Measurements from ENCODE around the gene SPOPL.

The SPOPL gene

DNA sequence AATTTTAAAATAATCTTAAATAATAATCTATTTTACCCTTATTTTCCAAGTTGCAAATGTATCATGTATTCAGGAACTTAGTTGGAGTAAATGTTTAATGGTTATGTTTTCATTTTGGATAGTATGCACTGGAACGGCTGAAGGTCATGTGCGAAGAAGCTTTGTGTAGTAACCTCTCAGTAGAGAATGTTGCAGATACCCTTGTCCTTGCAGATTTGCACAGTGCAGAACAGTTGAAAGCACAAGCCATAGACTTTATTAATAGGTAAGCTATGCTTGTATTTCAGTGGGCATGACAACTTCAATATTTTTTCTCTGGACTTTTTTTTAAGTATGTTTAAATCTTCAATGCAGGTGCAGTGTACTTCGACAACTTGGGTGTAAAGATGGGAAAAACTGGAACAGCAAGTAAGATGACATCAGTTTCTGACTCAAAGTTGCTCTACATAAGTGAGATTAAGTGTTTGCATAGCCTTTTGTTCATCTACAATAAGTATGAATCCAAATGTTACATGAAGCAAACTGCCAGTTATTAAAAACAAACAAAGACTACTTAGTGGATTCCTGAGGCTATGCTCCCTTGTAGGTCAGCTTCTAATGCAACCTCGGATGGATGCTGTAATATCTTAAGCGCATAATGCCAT lies 63.1 kb downstream of the SPOPL start:
- TF ChIP-seq, protein P1, sequence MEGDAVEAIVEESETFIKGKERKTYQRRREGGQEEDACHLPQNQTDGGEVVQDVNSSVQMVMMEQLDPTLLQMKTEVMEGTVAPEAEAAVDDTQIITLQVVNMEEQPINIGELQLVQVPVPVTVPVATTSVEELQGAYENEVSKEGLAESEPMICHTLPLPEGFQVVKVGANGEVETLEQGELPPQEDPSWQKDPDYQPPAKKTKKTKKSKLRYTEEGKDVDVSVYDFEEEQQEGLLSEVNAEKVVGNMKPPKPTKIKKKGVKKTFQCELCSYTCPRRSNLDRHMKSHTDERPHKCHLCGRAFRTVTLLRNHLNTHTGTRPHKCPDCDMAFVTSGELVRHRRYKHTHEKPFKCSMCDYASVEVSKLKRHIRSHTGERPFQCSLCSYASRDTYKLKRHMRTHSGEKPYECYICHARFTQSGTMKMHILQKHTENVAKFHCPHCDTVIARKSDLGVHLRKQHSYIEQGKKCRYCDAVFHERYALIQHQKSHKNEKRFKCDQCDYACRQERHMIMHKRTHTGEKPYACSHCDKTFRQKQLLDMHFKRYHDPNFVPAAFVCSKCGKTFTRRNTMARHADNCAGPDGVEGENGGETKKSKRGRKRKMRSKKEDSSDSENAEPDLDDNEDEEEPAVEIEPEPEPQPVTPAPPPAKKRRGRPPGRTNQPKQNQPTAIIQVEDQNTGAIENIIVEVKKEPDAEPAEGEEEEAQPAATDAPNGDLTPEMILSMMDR (IDR thresholded peaks at IDR 0.05; ENCODE audit: low read depth, low read length), result no peak
- no peak overlapping the region for H3K4me3 ChIP-seq (replicated peaks in 1 of 2; ENCODE audit: low read depth in 2 of 2, low read length in 2 of 2)
- no peak for DNase-seq (ENCODE audit: low read depth in 2 of 2)

DNA sequence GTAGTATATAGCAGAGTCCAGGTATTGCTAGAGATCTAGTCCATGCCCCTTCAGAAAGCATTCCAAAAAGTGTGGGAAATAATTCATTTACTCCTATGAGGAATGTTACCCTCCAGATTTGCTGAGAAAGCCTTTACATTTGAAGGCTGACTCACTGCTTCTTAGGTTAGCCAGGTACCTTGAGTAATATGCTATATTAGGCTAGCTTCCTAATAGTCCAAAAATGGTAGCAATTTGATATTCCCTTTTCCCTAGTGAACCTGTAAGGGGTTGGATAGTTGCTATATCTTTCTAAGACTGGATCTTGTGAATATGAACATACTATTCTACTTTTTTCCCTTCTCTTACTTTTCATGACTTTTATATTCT lies 63.6 kb downstream of the SPOPL start:
- TF ChIP-seq, protein P1 (IDR thresholded peaks at IDR 0.05; ENCODE audit: low read depth, low read length), result no peak
- DNase-seq (ENCODE audit: low read depth in 2 of 2), result no peak
- no peak overlapping the region for H3K4me3 ChIP-seq (replicated peaks in 1 of 2; ENCODE audit: low read depth in 2 of 2, low read length in 2 of 2)

DNA sequence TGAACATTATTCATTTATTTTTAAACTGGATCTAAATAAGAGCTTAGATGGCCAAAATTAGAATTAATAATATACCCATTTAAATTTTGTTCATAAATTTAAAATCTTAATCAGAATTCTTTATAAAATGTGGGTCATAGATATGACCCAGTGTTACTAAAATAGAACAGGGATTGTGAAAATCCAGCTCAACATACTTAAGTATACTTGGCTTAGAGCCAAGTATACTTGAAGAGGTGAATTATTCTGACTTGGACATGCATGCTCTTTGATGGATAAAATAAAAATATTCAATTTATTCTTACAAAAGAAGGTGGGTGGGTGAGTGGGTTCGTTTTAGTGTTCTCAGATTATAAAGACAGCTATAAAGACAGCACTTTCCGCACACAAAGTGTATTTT lies 70.7 kb downstream of the SPOPL start:
- TF ChIP-seq, protein P1 (IDR thresholded peaks at IDR 0.05; ENCODE audit: low read depth, low read length), result no peak
- peak; percentile 17 to 22 for DNase-seq (ENCODE audit: low read depth in 2 of 2)
- no peak overlapping the region for H3K4me3 ChIP-seq (replicated peaks in 1 of 2; ENCODE audit: low read depth in 2 of 2, low read length in 2 of 2)

DNA sequence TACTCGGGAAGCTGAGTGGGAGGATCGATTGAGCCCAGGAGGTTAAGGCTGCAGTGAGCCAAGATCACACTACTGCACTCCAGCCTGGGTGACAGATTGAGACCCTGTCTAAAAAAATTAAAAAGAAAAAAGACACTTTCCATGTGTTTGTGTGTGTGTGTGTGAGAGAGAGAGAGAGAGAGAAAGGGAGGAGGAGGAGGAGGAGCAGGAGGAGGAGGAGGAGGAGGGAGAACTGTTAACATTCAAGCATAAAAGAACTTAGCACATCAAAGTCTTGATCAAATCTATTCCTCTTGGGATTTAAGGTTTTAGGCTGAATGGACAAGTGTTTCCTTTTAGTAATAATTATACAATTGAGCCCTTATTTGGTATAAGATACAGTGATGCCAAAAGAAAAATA lies 75.5 kb downstream of the SPOPL start:
- TF ChIP-seq, protein P1 (IDR thresholded peaks at IDR 0.05; ENCODE audit: low read depth, low read length), result no peak
- H3K4me3 ChIP-seq (replicated peaks in 1 of 2; ENCODE audit: low read depth in 2 of 2, low read length in 2 of 2), result no peak overlapping the region
- no peak for DNase-seq (ENCODE audit: low read depth in 2 of 2)

DNA sequence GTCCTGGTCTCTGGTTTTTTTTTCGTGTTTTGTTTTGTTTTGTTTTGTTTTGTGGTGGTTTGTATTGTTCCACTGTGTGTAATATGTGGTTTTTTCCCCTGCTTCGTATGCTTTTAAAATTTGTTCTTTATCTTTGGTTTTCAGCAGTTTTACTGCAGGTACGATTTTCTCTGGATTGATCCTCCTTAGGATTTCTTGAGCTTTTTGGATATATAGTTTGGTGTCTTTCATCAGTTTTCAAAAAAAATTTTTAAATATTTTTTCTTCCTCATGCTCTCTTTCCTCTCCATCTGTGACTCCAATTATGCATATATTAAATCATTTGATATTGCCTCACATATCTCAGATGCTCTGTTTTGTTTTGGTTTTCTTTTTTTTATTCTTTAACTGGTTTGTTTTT lies 78.0 kb downstream of the SPOPL start:
- TF ChIP-seq, protein P1 (IDR thresholded peaks at IDR 0.05; ENCODE audit: low read depth, low read length), result no peak
- H3K4me3 ChIP-seq (replicated peaks in 1 of 2; ENCODE audit: low read depth in 2 of 2, low read length in 2 of 2), result no peak overlapping the region
- no peak for DNase-seq (ENCODE audit: low read depth in 2 of 2)

DNA sequence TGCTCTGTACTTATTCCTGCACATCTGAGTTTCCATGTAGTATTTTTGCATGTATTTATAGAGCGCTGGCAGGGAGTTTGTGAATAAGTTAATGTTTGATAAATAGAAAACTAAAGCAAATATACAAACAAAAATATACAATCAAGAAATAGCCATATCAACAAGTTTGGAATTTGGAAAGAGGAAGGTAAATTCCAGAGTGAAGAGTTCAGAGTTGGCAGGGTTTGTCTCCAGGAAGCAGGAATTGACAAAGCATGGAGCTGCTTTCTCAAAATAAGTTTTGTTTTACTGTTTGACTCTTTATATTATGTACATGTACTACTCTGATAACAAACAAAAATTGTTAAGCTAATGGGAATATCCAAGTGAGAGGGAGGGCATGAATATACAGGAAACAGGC lies 80.3 kb downstream of the SPOPL start:
- TF ChIP-seq, protein P1 (IDR thresholded peaks at IDR 0.05; ENCODE audit: low read depth, low read length), result no peak
- no peak for DNase-seq (ENCODE audit: low read depth in 2 of 2)
- no peak overlapping the region for H3K4me3 ChIP-seq (replicated peaks in 1 of 2; ENCODE audit: low read depth in 2 of 2, low read length in 2 of 2)

DNA sequence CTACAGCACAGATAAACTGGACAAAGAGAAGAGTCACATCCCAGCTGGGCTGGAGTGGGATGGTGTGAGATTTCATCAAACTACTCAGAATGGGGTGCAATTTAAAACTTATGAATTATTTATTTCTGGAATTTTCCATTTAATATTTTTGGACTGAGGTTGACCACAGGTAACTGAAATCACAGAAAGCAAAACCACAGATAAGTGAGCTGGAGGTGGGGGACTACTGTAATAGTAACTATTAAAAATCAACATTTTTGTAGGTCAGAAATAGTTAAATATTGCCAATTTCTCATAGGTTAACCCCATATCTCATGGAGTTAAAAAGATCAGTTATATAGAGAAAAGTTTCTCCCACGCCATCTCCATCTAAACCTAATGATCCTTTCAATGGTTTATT lies 88.1 kb downstream of the SPOPL start:
- TF ChIP-seq, protein P1 (IDR thresholded peaks at IDR 0.05; ENCODE audit: low read depth, low read length), result no peak
- H3K4me3 ChIP-seq (replicated peaks in 1 of 2; ENCODE audit: low read depth in 2 of 2, low read length in 2 of 2), result no peak overlapping the region
- no peak for DNase-seq (ENCODE audit: low read depth in 2 of 2)
